Measurements from ENCODE around the gene FANK1.
"Not testable (repeated sequence)": the region's sequence is repeated elsewhere in the genome, so short reads cannot be mapped to it uniquely, and the experiment has no call there.

The FANK1 gene, protein sequence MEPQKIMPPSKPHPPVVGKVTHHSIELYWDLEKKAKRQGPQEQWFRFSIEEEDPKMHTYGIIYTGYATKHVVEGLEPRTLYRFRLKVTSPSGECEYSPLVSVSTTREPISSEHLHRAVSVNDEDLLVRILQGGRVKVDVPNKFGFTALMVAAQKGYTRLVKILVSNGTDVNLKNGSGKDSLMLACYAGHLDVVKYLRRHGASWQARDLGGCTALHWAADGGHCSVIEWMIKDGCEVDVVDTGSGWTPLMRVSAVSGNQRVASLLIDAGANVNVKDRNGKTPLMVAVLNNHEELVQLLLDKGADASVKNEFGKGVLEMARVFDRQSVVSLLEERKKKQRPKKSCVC

DNA sequence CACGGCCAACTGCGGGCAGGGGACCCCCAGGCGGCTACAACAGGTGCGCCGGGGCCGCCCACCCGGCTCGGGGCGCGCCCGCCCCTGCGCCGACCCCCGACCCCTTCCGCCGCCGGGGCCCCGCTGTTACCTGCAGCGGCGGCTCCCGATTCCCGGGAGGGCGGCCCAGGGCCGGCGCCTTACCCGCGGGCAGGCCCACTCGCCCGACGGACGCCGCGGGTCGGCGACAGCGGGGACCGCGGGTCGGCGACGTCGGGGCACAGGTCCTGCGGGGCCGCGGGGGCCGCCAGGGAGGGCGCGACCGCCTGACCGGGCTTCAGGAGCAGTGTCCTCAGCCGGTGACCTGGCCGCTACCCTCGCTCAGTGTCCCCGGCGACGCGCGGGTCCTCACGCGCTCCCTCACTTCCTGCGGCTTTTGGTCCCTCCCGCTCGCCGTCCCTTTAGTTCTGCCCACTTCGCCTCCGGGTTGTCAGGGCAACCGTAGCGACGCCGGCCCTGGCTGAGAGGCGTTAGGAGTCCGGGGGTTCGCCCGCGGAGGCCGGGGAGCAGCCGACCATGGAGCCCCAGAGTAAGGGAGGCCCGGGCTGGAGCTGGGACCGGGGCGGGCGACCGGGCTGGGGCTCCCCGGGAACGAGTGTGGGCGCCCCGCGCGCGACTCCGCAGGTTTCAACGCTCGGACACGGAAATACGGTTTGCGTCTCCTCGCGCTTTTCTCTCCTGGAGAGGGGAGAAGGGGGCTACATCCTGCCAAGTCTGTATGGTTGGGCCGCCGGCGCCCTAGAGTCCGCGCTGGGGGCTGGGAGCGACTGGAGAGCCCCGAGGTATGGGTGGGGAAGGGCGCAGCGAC lies at the start of gene FANK1:
FANK1 (plus strand) TSS at position 477 of the 847 bp plus-strand sequence; CDS start at position 556, 79 bp downstream.
- peak; percentile 81 for DNase-seq

DNA sequence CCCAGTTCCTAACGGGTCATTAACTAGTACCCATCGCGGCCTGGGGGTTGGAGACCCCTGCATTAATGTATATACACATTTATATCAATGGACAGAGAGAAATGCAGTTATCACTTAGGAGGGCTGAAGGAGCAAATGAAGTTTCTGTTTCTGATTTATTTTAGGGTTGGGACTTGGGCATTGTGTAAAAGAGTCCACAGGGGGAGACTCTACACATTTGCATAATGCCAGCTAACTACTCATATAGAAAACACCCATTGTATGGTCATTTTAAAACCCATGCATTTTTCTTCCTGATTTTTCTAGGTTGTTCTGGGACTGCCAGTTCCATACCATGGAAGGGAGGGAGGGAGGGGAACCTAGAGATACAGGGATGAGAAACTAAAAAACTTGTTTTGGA lies 49.5 kb upstream of the FANK1 start:
- DNase-seq = no peak

DNA sequence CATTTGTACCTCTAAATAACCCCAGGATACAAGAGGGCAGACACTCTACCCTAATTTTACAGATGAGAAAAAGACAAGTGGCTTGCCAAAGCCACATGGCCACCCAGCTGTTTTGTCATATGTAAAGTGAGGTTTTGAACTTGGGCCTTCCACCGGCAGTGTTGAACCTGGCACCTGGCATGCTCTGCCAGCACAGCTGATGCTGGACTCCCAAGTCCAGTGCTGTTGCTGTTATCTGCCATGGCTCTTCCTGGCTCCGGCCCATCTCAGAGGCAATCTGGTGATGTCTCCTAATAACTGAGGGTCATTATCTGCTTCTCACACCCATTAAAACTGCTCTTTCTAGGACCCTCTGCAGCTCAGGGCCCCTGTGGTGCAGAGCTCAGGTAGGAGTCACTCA lies 48.0 kb upstream of the FANK1 start:
- no peak for DNase-seq

DNA sequence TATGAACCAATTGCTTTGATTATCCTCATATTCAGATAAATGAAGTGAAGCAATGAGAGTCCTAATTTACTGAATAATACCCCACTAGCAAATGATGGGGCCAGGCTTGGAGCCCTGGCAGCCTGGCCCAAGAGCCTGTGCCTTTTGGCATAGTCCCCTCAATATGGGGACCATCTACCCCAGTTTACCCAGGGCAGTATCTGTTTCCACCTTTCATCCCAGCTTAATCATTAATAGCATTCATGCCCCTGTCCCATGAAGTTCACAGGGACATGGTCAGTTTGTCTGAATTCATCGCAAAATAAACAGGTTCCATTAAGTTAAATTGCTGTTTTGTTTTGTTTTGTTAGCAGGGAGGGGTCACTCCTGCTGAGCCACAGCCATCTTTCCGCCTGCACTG lies 47.5 kb upstream of the FANK1 start:
- DNase-seq = no peak

DNA sequence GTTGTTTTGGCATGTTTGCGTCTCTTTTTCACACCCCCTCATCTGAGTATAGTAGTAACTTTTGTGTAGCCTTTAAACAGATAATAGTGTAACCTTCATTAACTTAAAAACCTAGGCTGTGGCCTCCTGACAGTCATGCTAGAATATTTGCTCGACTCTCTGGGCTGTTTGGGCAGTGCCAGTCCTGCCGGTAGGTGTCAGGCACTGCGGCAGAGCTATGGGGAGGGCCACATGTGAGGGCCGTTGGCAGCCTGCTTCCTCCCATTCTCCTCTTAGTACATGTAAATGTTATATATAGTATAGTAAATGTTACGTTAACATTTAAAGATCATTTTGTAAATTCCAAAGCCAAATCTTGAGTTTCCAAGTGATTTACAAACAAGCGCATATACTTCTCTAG lies 46.9 kb upstream of the FANK1 start:
- DNase-seq = no peak

DNA sequence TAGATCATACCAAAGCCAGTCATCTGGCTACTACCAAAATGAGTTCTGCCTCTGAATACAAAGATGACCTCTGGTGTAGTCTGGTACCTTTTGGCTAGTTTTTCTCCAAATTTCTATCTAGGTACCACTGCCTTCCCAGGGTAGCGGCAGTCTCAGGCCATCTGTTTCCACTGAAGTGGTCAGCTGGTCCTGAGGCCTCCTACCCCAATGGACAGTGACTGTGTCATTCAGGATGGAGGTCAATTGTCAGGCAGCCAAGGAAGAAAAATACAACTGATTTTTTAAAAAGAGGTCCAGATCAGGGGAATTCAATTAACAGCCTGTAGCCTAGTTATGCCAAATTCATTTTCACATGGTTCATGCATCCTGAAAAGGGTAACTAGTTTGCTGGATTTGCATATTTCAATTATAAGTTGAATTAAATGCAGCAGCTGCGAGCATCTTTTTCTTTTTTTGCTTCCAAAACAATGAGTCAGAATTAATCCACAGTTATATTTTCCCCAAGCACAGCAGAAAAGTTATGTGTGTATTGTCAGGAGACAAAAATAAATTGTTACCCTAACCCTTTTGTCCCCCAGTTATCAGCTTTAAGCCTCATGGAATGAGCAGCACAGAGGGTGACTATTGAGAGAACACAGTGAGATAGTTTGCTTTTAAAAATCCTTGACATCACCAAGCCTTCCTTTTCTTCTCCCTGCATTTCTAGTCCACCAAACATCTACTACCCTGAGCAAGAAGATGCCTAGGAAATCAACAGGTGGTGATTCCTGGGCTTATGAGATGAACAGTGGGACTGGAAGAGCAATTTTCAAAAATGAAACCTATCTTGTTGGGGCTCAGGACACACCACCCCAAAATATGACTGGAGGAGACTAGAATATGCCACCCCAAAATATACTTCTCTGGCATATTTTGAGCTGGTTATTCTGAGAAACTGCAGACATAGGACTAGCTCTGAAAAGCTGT lies 45.3 kb upstream of the FANK1 start:
- no peak for DNase-seq

DNA sequence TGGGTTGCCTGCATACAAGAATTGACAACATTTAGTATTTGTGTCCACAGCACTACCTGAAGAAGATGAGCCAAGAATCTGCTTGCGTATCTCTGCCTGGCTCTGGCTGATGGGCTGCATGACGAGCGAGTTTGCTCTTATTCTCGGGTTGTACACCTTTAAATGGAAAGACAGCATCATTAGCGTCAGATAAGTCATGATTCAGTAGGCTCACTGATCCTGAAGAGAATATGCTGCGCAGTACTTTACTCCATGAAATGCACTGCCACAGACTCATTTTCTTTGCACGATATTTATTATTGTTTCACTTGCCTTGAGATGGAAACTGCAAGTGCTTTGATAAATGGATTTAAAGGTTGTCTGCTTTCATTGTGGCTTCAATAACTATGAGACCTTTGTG lies 43.9 kb upstream of the FANK1 start:
- no peak for DNase-seq

DNA sequence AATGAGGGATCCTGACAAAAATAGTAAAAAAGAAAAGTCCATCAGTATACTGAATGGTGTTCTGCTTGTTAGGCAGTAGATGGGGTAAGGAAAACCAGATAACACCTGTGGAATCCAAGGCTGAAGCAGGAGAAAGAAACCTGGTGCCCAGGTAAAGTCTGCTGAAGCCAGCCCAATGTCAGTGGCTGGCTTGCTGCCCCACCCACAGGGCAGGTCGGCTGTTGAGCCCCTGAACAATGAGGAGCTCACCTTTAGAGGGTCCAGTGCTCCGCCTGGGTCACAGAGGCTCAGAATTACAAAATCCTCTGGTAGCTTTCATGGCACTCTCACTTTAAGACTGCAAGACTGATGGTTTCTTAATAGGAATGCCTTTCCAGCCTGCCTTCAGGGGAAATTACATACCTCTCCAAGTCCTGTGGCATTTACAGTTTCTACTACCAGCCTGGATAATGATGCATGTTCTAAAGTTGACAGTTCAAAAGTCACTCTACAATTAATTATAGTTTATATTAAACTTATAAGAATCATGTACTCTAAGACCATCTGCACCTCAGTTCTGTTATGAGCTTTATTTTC lies 39.1 kb upstream of the FANK1 start:
- no peak for DNase-seq

DNA sequence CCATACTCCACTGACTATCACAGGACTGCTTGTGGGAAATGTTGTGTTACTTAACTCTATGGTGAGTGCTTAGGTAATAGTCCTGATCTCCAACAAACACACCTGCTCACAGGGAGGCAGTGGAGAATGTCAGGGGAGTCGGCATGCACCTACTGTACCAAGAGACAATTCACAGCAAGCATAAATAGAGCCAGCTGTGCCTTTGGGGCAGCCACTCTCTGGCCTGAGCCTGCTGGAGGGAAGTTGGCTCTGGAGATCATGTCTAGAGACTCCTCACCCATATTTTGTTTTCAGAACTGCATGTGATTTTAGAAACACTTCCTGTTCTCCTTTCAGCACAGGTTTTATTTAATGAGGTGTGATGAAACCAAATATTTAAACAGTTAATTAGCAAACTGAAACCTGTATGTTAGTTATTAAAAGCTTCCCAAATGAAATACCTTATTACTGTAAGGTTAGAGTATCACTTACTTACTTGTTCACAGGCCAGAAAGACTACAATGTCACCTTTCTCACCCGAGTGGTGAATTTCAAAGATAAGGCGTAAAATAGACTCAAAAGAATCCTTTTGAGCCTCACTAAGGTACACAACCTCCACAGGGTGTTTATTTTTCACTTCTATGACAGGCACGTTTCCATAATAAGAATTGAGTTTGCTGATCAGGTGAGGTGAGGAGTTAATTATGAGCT lies 37.1 kb upstream of the FANK1 start:
- DNase-seq = peak; percentile 87

DNA sequence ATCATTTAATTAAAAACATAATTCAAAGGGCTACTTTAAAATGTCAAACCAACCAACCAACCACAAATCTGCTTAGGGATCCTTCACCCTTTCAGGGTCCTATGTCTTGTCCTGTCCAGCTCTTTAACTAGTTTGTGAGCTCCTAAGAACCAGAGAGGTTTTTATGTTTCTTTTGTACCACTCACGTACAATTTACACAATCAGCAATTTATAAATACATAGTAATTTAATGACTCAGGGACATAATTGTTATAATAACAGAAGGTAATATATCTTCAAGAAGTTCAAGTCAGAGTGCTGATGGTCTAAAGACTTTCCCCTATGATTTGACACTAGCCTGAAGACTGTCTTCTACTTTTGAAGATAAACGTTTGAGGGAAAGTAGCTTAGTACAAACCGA lies 31.2 kb upstream of the FANK1 start:
- DNase-seq = no peak

DNA sequence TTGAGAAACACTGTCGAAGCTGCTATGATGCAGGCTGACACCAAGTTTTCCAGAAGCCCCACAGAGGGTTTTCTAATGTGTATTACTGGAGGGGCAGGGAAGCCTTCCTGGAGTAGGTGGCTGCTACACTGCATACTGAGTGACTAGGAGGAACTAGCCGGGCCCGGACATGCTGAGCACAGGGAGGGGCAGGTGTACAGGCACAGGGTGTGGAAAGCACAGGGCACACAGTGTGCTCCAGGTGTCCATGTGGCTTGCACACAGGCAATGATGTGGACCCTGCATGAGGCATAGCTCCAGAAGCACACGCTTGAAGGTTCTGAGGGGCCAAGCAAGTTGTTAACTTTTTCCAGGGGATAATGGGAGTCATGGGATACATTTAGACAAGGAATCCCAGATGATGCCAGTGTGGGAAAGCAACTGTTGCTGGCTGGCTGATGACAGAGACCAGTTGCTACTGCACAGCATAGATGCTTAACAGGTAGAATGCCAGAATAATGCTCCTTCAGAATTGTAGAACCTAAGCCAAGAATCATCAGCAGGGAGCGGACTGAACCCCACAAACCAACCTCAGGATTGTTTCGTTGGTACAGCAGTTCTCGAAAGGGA lies 29.8 kb upstream of the FANK1 start:
- no peak for DNase-seq

DNA sequence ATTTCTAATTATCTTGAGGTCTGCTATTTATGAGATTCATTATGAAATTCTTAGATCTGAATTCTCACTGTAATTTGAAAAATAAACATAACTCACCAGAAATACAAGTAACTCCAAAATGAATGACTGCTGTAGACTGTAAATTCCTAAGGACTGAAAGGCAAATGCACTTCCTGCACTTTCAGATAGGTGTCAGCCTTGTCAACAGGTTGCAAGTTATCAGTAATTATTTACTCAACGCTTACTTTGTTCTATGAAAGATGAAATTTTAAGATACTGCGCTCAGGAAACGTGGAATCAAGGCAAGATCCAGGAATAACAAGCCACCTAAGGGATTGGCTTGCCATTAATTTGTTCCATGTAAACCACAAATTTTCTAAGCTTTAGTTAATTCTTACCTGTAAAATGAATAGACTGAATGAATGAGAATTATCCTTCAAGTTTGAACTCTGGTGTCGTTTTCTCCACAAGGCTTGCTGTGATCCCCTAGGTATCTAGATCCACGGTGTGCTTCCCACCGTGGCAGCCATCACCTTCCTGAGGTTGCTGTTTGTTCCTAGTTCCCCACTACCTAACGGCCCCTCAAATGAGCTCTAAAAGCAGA lies 27.9 kb upstream of the FANK1 start:
- peak; percentile 35 for DNase-seq

DNA sequence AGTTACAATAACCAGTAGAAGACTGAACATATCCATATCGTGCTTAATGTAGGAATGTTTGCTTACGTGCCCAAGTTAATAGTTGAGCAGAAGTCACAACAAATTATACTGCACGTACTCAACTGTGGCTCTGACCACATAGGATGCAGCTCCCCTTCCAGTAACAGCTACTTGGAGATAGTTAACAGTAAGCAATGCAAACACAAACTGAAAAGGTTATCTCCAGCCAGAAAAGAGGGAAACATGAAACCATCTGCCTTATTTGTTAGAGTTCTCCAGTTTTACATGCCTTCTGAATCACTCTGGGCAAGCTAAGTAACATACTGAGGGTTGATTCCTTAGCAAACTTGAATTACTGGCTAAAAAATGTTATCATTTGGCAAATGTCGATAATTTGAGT lies 25.0 kb upstream of the FANK1 start:
- DNase-seq = no peak

DNA sequence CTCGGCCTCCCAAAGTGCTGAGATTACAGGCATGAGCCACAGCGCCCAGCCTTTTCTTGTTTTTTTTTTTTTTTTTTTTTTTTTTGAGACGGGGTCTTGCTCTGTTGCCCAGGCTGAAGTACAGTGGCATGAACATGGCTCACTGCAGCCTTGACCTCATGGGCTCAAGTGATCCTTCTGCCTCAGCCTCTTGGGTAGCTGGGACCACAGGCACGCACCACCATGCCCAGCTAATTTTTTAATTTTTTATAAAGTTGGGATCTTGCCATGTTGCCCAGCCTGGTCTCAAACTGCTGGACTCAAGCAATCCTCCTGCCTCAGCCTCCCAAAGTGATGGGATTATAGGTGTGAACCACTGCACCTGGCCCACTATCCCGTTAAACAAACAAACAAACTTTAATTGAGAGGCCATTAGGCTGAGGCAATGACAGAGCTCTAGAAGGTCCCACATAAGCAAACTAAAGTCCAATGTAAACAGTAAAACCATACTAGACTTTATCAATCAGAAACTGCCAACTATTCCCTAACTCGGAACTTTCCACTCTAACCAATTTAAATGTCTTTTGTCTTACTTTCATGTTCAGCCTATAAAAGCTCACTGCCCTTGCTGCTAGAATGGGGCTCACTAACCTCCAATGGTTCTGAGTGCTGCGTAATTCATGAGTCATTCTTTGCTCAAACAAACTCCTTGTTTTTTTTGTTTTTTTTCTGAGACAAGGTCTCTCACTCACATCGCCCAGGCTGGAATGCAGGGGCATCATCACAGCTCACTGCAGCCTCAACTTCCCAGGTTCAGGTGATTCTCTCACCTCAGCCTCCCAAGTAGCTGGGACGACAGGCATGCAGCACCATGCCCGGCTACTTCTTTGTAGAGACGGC lies 17.2 kb upstream of the FANK1 start:
- no peak for DNase-seq

DNA sequence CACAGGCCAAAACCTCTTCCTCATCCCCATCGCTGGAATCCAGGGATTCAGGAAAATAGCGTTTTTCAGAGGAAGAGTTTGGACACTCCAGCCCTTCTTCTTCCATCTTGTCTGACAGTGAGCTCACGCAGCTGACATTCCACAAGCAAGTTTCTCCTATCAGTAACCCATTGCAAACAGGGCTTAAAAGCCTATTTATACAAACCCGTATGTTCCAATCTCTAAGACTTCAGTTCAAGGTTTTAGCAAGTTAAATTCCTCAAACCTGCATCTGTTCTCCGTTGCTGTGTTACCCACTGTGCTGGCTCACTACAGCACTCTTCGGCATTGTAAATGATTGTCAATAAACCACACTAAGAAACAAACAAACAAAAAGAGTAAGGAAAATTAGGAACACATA lies 15.6 kb upstream of the FANK1 start:
- DNase-seq = no peak

DNA sequence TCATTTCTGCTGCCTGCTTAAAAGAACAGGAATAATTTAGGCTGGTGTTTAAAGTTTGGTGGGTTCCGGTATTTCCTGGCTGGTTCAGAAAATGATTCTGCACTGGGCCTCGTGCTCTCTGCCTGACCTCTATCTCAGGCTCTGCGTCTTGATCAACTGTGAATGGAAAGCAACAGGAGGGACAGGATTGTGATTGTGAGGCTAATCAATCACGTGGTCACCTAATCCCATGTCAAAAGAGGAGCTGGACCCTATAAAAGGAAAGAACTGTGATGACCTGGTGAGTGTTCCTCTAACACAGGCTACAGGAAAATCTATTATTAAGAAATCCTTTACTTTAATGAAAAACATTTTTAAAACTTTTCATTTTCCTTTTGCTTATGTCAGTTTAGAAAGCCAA lies 15.2 kb upstream of the FANK1 start, which contains the start of gene DHX32:
DHX32 (minus strand) TSS at position 101 of the 400 bp plus-strand sequence. CDS start 468 bp downstream, outside the sequence.
- no peak for DNase-seq

DNA sequence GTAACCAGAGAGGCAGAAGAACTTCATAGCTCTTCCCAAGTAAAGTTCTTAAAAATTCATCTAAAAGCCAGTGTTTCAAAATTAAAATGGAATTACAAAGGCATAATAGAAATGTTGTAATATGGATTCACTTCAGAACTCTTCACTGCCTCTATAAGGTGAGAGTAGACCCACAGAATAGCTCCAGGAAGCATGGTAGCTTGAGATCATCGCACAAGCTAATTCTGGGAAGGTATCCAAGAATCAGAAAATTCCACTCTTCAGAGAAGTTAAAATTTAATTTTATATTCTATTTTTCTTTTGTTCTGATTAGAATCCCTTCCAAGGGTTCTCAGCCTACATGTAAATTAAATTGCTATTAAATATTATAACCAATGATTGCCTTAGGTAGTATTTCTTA lies 13.8 kb upstream of the FANK1 start:
- no peak for DNase-seq

DNA sequence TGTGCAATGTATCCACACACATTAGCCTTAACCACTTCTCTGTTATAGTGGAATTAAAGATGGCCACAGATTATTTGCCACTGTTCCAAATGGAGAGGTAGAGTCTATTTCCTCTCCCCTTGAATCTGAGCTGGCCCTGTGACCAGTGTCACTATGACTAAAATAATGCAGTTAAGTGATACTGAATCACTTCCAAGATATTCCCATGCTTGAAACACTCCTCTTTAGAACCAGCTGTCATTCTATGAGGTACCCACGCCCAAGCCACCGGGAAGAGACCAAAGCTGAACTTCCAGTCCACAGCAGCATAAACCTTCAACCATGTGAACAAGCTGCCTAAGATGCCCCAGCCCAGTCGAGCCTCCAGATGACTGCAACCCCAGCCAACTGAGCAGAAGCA lies 13.2 kb upstream of the FANK1 start:
- no peak for DNase-seq

DNA sequence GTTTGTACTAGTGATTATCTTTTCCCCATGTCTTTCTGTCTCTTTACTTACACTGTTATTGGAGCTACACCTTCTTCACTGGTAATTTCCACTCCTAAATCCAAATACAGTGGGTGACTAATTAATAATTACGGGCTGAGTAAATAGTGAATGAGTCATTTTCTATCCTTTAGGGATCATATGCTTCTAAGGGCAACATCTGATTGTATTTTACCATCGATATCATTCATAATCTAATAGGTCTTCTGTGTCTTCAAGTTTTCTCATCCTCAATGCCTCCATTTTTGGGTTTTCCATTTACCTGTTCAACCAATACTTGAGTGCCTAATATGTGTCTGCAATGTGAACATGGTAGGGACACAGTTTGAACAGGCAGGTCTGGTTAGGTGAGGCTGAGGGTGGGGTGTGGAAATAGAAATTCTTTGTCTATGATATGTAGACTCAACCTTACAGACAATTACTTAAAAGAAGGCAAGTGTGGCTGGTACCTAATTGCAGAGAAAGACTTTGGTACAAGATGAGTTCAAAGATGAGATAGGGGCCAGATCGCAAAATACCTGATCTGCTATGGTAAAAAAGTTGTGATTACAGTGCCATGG lies 9.4 kb upstream of the FANK1 start:
- DNase-seq = no peak

DNA sequence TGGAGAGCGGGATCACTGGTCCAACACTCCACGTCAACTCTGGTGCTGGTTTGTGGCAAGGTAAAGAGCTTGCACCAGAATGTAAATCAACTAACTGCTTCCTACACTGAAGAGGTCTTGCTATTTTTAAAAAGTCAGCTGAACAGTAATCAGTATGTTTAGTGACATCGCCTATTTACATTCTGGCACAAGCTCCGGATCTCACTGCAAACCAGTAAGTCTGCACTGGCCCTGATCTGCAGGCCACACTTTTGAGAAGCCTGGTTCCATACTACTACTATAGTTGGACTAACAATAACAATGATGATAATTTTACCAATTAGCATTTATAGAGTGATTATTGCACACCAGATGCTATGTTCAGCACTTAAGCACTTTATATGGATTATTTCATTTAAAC lies 6.9 kb upstream of the FANK1 start:
- DNase-seq = not testable (repeated sequence)

Measured in NCI-H69 (cell line).